Muscle layer of duodenum (tissue), 2 donors: ENCODE measurements around the gene PCDHB9.
"Not testable (repeated sequence)": the region's sequence is repeated elsewhere in the genome, so short reads cannot be mapped to it uniquely, and the experiment has no call there.

Source experiments
- H3K27ac ChIP-seq: one replicate; pipeline ENCODE4 v1.7.0; 2013; ENCODE audit warnings: mild to moderate bottlenecking, low read length
- H3K27me3 ChIP-seq: one replicate; pipeline ENCODE4 v1.7.0; 2013; ENCODE audit warnings: low read depth, mild to moderate bottlenecking, control low read depth, low read length
- H3K36me3 ChIP-seq, 2 donors: one replicate each; pipeline ENCODE4 v1.7.0; 2013; ENCODE audit warnings: low read length in 2 of 2, control low read depth in 1 of 2, mild to moderate bottlenecking in 1 of 2; ENCODE audit not compliant: insufficient read depth in 2 of 2, control insufficient read depth in 1 of 2
- H3K4me1 ChIP-seq, 2 donors: one replicate each; pipeline ENCODE4 v1.7.0; 2013; ENCODE audit warnings: low read length in 2 of 2, mild to moderate bottlenecking in 2 of 2, control low read depth in 1 of 2, moderate library complexity in 1 of 2; ENCODE audit not compliant: insufficient read depth in 2 of 2, control insufficient read depth in 1 of 2
- H3K4me3 ChIP-seq, 2 donors: one replicate each; pipeline ENCODE4 v1.7.0; 2013; ENCODE audit warnings: low read length in 2 of 2, low read depth in 1 of 2, mild to moderate bottlenecking in 1 of 2
- H3K9me3 ChIP-seq, 2 donors: one replicate each; pipeline ENCODE4 v1.7.0; 2013; ENCODE audit warnings: low read length in 2 of 2, control low read depth in 1 of 2, mild to moderate bottlenecking in 1 of 2; ENCODE audit not compliant: control insufficient read depth in 1 of 2
- donor health status: healthy.

Gene PCDHB9

GRCh38 chr5:141214583-141214982 lies 27.6 kb downstream of the PCDHB9 start:
- peak overlapping the region in 1 of 2 donors; percentile 41 for H3K4me3 ChIP-seq
- H3K9me3 ChIP-seq = peaks cover 28 to 67% of the 10 kb centered on the region in 2 donors

DNA sequence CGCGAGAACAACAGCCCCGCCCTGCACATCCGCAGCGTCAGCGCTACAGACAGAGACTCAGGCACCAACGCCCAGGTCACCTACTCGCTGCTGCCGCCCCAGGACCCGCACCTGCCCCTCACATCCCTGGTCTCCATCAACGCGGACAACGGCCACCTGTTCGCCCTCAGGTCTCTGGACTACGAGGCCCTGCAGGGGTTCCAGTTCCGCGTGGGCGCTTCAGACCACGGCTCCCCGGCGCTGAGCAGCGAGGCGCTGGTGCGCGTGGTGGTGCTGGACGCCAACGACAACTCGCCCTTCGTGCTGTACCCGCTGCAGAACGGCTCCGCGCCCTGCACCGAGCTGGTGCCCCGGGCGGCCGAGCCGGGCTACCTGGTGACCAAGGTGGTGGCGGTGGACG lies 28.5 kb downstream of the PCDHB9 start:
- peaks cover 30 to 67% of the 10 kb centered on the region in 2 donors for H3K9me3 ChIP-seq
- H3K4me3 ChIP-seq = peak overlapping the region in 1 of 2 donors; percentile 40
- peaks cover 0 to 24% of the 10 kb centered on the region in 2 donors for H3K36me3 ChIP-seq
- H3K27ac ChIP-seq, H3K27me3 ChIP-seq, H3K4me1 ChIP-seq: not testable (repeated sequence)

More at GRCh38 chr5:141214583-141214982, 27.6 kb downstream of the PCDHB9 start:
- H3K27me3 ChIP-seq, H3K27ac ChIP-seq, H3K4me1 ChIP-seq: not testable (repeated sequence)
- peaks cover 0 to 16% of the 10 kb centered on the region in 2 donors for H3K36me3 ChIP-seq

DNA sequence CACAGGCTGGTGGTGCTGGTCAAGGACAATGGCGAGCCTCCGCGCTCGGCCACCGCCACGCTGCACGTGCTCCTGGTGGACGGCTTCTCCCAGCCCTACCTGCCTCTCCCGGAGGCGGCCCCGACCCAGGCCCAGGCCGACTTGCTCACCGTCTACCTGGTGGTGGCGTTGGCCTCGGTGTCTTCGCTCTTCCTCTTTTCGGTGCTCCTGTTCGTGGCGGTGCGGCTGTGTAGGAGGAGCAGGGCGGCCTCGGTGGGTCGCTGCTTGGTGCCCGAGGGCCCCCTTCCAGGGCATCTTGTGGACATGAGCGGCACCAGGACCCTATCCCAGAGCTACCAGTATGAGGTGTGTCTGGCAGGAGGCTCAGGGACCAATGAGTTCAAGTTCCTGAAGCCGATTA lies 29.1 kb downstream of the PCDHB9 start:
- H3K27me3 ChIP-seq, H3K27ac ChIP-seq, H3K4me1 ChIP-seq: not testable (repeated sequence)
- peaks cover 35 to 70% of the 10 kb centered on the region in 2 donors for H3K9me3 ChIP-seq
- H3K4me3 ChIP-seq = peak overlapping the region in 1 of 2 donors; percentile 40
- H3K36me3 ChIP-seq = peaks cover 0 to 28% of the 10 kb centered on the region in 2 donors

DNA sequence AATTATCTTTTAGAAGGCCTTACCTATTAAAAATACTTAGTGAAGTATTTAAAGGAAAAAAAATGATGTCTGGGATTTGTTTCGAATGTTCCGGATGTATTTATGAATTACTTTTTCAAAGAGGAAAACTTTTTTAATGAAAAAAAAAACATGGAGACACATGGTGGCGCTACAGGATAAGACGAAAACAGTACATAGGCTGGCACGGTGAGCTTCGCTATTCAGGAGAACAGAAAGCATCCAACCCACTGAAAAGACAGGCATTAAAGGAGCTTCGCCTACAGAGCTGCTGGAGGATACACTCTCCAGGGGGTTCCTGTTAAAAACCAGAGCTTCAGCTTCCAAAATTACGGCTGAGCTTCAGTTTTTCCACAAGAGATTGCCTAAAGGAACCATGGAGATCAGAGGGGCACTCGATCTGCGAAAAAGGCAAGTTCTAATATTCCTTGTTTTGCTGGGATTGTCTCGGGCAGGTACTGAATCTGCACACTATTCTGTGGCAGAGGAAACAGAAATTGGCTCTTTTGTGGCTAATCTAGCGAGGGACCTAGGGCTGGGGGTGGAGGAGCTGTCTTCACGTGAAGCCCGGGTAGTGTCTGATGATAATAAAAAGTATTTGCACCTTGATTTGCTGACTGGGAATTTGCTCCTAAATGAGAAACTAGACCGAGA lies 36.3 kb downstream of the PCDHB9 start, which contains the start of gene PCDHB14:
TSS of gene PCDHB14 (plus strand) at position 232 of the 672 bp plus-strand sequence. CDS start at position 395, 163 bp downstream.
- no peak within 1 kb of the TSS for H3K27ac ChIP-seq
- H3K4me3 ChIP-seq = peak within 1 kb of the TSS; percentile 46 to 55

GRCh38 chr5:141224844-141225243 lies 37.9 kb downstream of the PCDHB9 start:
- not testable (repeated sequence) for H3K36me3 ChIP-seq, H3K4me1 ChIP-seq, H3K27ac ChIP-seq, H3K27me3 ChIP-seq
- Histone ChIP-seq H3K4me3 (peak overlapping the region in 1 of 2 donors; percentile 55), H3K9me3 (peaks cover 41 to 75% of the 10 kb centered on the region in 2 donors)

More for the DNA sequence above, 36.3 kb downstream of the PCDHB9 start, which contains the start of gene PCDHB14:
- Histone ChIP-seq H3K9me3 (peaks cover 43 to 84% of the 10 kb centered on the region in 2 donors), H3K27me3 (no peaks in the 10 kb centered on the region), H3K4me1 (no peaks in the 10 kb centered on the region), H3K36me3 (peaks cover 0 to 22% of the 10 kb centered on the region in 2 donors)

GRCh38 chr5:141225421-141225820 lies 38.5 kb downstream of the PCDHB9 start:
- H3K27me3 ChIP-seq, H3K36me3 ChIP-seq, H3K4me1 ChIP-seq, H3K27ac ChIP-seq: not testable (repeated sequence)
- Histone ChIP-seq H3K4me3 (peak overlapping the region in 1 of 2 donors; percentile 25), H3K9me3 (peaks cover 41 to 71% of the 10 kb centered on the region in 2 donors)

- peak overlapping the region; percentile 12 to 60 for H3K4me3 ChIP-seq
- no peaks in the 10 kb centered on the region for H3K27me3 ChIP-seq
- no peaks in the 10 kb centered on the region for H3K4me1 ChIP-seq
- H3K27ac ChIP-seq = no peak overlapping the region
- peaks cover 0 to 6% of the 10 kb centered on the region in 2 donors for H3K36me3 ChIP-seq
- peaks cover 31 to 79% of the 10 kb centered on the region in 2 donors for H3K9me3 ChIP-seq
Observed at GRCh38 chr5:141234109-141234667, 47.2 kb downstream of the PCDHB9 start.

- Histone ChIP-seq H3K36me3 (peaks cover 0 to 10% of the 10 kb centered on the region in 2 donors), H3K9me3 (peaks cover 44 to 89% of the 10 kb centered on the region in 2 donors), H3K4me3 (peak overlapping the region in 1 of 2 donors; percentile 60)
- H3K4me1 ChIP-seq, H3K27me3 ChIP-seq, H3K27ac ChIP-seq: not testable (repeated sequence)
Observed at GRCh38 chr5:141235922-141236321, 49.0 kb downstream of the PCDHB9 start.

- H3K27me3 ChIP-seq = no peaks in the 10 kb centered on the region
- H3K4me1 ChIP-seq = no peaks in the 10 kb centered on the region
- H3K4me3 ChIP-seq = peak overlapping the region in 1 of 2 donors; percentile 60
- no peak overlapping the region for H3K27ac ChIP-seq
- H3K9me3 ChIP-seq = peaks cover 44 to 92% of the 10 kb centered on the region in 2 donors
- peaks cover 0 to 10% of the 10 kb centered on the region in 2 donors for H3K36me3 ChIP-seq
Observed at GRCh38 chr5:141236516-141237313, 49.8 kb downstream of the PCDHB9 start.
